ENCODE results near the gene INO80C. TPM values are rescaled to one million over a fixed set of nuclear protein-coding genes. Genes with fewer than 3 reads are reported as not detected.

The INO80C gene
- total RNA-seq, 1 donor from 2014 or later = 30.0 TPM

GRCh38 chr18:35521133-35521532 is 23.4 kb upstream of the INO80C start:
- no peaks in the 10 kb centered on the region for H3K9me3 Mint-ChIP-seq
- H3K4me3 Mint-ChIP-seq = no peak overlapping the region
- no peak for TF ChIP-seq CTCF (IDR thresholded peaks at IDR 0.05; ENCODE audit: unreplicated experiment)
- H3K27ac Mint-ChIP-seq = no peak overlapping the region
- H3K27me3 Mint-ChIP-seq (ENCODE audit: low read depth) = no peaks in the 10 kb centered on the region
- H3K36me3 Mint-ChIP-seq = no peaks in the 10 kb centered on the region
- peaks cover 15% of the 10 kb centered on the region for H3K4me1 Mint-ChIP-seq
- DNase-seq (ENCODE audit: low spot score in 2 of 2, unreplicated experiment in 2 of 2) = no peak

- Mint-ChIP-seq H3K4me3 (no peak overlapping the region), H3K4me1 (peaks cover 22% of the 10 kb centered on the region), H3K27ac (no peak overlapping the region), H3K36me3 (no peaks in the 10 kb centered on the region), H3K9me3 (no peaks in the 10 kb centered on the region), H3K27me3 (ENCODE audit: low read depth) (no peaks in the 10 kb centered on the region)
- no peak for DNase-seq (ENCODE audit: low spot score in 2 of 2, unreplicated experiment in 2 of 2)
- TF ChIP-seq CTCF (IDR thresholded peaks at IDR 0.05; ENCODE audit: unreplicated experiment) = no peak
Observed at GRCh38 chr18:35519148-35519899, 21.6 kb upstream of the INO80C start.

GRCh38 chr18:35517715-35518114 is 20.0 kb upstream of the INO80C start:
- TF ChIP-seq CTCF (IDR thresholded peaks at IDR 0.05; ENCODE audit: unreplicated experiment) = no peak
- DNase-seq (ENCODE audit: low spot score in 2 of 2, unreplicated experiment in 2 of 2) = no peak
- Mint-ChIP-seq H3K4me3 (no peak overlapping the region), H3K27ac (no peak overlapping the region), H3K4me1 (peaks cover 32% of the 10 kb centered on the region), H3K36me3 (no peaks in the 10 kb centered on the region), H3K9me3 (no peaks in the 10 kb centered on the region), H3K27me3 (ENCODE audit: low read depth) (no peaks in the 10 kb centered on the region)

- H3K4me3 Mint-ChIP-seq = no peak overlapping the region
- no peak overlapping the region for H3K27ac Mint-ChIP-seq
- no peaks in the 10 kb centered on the region for H3K9me3 Mint-ChIP-seq
- H3K36me3 Mint-ChIP-seq = no peaks in the 10 kb centered on the region
- peaks cover 32% of the 10 kb centered on the region for H3K4me1 Mint-ChIP-seq
- DNase-seq (ENCODE audit: low spot score in 2 of 2, unreplicated experiment in 2 of 2) = no peak
- H3K27me3 Mint-ChIP-seq (ENCODE audit: low read depth) = no peaks in the 10 kb centered on the region
- TF ChIP-seq CTCF (IDR thresholded peaks at IDR 0.05; ENCODE audit: unreplicated experiment) = no peak
Observed at GRCh38 chr18:35516789-35517188, 19.0 kb upstream of the INO80C start.

GRCh38 chr18:35516351-35516750 is 18.6 kb upstream of the INO80C start:
- H3K36me3 Mint-ChIP-seq = no peaks in the 10 kb centered on the region
- H3K4me3 Mint-ChIP-seq = no peak overlapping the region
- H3K4me1 Mint-ChIP-seq = peaks cover 32% of the 10 kb centered on the region
- DNase-seq (ENCODE audit: low spot score in 2 of 2, unreplicated experiment in 2 of 2) = no peak
- H3K27me3 Mint-ChIP-seq (ENCODE audit: low read depth) = no peaks in the 10 kb centered on the region
- H3K27ac Mint-ChIP-seq = peak overlapping the region; percentile 86
- H3K9me3 Mint-ChIP-seq = no peaks in the 10 kb centered on the region
- no peak for TF ChIP-seq CTCF (IDR thresholded peaks at IDR 0.05; ENCODE audit: unreplicated experiment)

Data from mesothelial cell of epicardium (in vitro differentiated cells).